HUES64 (cell line): ENCODE measurements around the gene EPB41L2.

Experiments
- H3K27ac ChIP-seq: 2 replicates; pipeline ENCODE4 v1.7.0; 2013; ENCODE audit warnings: low read depth, low read length, inconsistent platforms
- H3K27me3 ChIP-seq: 2 replicates; pipeline ENCODE4 v1.6.1; 2013; ENCODE audit warnings: mild to moderate bottlenecking, low read length; ENCODE audit not compliant: insufficient read depth
- H3K36me3 ChIP-seq: 2 replicates; pipeline ENCODE4 v1.6.1; 2013; ENCODE audit warnings: mild to moderate bottlenecking, low read length; ENCODE audit not compliant: insufficient read depth
- H3K4me1 ChIP-seq: 2 replicates; pipeline ENCODE4 v1.6.1; 2013; ENCODE audit warnings: mild to moderate bottlenecking, low read length, moderate library complexity; ENCODE audit not compliant: insufficient read depth
- H3K4me3 ChIP-seq: 2 replicates; pipeline ENCODE4 v1.5.1; 2013; ENCODE audit warnings: mild to moderate bottlenecking, low read length, moderate library complexity
- H3K9ac ChIP-seq: 2 replicates; pipeline ENCODE4 v1.6.1; 2013; ENCODE audit warnings: mild to moderate bottlenecking, low read depth, low read length
- H3K9me3 ChIP-seq: 2 replicates; pipeline ENCODE4 v1.6.1; 2013; ENCODE audit warnings: low read depth, low read length; ENCODE audit not compliant: insufficient read depth
- WGBS: fragments of 150-250, 120-280 bp; methylation state at CpG from one replicate; pipeline ENCODE4 v1.1.7; 2013; ENCODE audit warnings: missing lambda C conversion rate; 5-methylcytosine and 5-hydroxymethylcytosine counted together

The EPB41L2 gene

GRCh38 chr6:130973521-130974277, 89.3 kb downstream of the EPB41L2 start:
- Histone ChIP-seq H3K27me3 (no peaks in the 10 kb centered on the region), H3K36me3 (no peaks in the 10 kb centered on the region), H3K27ac (no peak overlapping the region), H3K4me1 (peaks cover 13% of the 10 kb centered on the region; the same call in 1 of the 2 replicates), H3K9me3 (no peaks in the 10 kb centered on the region), H3K9ac (no peak overlapping the region), H3K4me3 (no peak overlapping the region)
- 88% methylated on average over 3 of the region's 3 CpGs for WGBS

GRCh38 chr6:130971504-130971903, 91.5 kb downstream of the EPB41L2 start:
- no peak overlapping the region for H3K9ac ChIP-seq
- no peaks in the 10 kb centered on the region for H3K27me3 ChIP-seq
- 97% methylated on average over 3 of the region's 3 CpGs for WGBS
- H3K36me3 ChIP-seq = no peaks in the 10 kb centered on the region
- no peaks in the 10 kb centered on the region for H3K9me3 ChIP-seq
- H3K27ac ChIP-seq = no peak overlapping the region
- H3K4me1 ChIP-seq = peaks cover 29% of the 10 kb centered on the region
- no peak overlapping the region for H3K4me3 ChIP-seq

DNA sequence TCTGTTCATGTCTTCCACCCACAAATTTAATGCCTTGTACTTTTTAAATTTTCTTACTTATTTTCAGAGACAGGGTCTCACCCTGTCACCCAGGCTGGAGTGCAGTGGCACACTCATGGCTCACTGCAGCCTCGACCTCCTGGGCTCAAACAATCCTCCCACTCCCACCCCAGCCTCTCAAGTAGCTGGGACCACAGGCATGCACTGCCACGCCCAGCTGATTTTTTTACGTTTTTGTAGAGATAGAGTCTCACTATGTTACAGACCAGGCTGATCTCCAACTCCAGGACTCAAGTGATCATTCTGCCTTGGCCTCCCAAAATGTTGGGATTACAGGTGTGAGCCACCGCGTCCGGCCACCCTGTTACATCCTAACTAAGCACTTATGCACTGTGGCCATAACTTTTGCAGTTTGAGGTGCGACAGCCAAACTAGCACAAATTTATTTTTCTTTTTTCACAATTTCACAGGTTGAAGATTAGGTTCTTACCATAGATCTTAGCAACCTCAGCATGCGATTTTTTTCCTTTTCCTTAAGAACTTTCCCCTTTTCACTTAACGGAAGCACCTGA, 92.1 kb downstream of the EPB41L2 start:
- WGBS = 91% methylated on average over 9 of the region's 9 CpGs
- H3K36me3 ChIP-seq = no peaks in the 10 kb centered on the region
- no peaks in the 10 kb centered on the region for H3K9me3 ChIP-seq
- H3K27ac ChIP-seq = no peak overlapping the region
- H3K27me3 ChIP-seq = no peaks in the 10 kb centered on the region
- H3K4me1 ChIP-seq = peaks cover 35% of the 10 kb centered on the region
- H3K4me3 ChIP-seq = no peak overlapping the region
- H3K9ac ChIP-seq = no peak overlapping the region

GRCh38 chr6:130969791-130970491, 93.1 kb downstream of the EPB41L2 start:
- no peaks in the 10 kb centered on the region for H3K36me3 ChIP-seq
- peaks cover 39% of the 10 kb centered on the region for H3K4me1 ChIP-seq
- WGBS = 87% methylated on average over 8 of the region's 8 CpGs
- H3K9me3 ChIP-seq = no peaks in the 10 kb centered on the region
- no peak overlapping the region for H3K9ac ChIP-seq
- H3K27ac ChIP-seq = no peak overlapping the region
- H3K4me3 ChIP-seq = no peak overlapping the region
- H3K27me3 ChIP-seq = no peaks in the 10 kb centered on the region

DNA sequence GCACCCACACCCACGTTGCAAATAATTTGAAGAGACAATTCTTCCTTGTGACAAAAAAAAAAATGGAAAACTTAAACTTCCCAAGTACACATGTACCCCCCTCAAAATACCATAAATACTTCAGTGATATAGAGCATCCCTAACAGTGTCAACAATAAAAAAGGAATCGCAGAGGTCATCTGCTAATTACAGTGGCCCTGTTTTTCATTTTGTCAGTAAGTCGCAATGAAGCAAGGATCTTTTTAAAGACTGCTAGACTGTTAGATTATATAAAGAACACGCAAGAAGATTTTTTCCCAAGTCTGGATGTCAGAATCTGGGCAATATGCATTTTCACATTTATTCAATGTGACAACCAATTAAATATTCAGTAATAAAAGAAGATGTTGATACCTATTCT, 93.9 kb downstream of the EPB41L2 start:
- 94% methylated on average over 4 of the region's 4 CpGs for WGBS
- Histone ChIP-seq H3K9ac (no peak overlapping the region), H3K4me3 (no peak overlapping the region)

DNA sequence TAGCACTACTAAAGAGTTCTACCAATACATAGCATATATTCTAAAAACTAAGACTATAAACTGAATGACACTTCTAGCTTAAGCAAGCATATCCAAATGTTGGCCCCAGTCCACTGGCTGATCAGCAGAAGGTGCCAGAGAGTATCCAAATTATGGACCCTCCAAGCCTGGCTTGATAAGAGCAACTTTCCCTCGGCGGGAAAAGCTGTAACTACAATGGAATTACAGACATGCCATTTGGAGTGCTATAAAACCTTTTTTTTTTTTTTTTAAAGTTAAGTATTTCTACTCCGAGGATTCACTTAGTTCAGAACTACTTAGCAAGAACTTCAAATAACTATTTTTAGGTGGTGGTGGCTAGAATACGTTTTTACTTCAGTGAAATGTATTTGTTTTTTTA, 94.6 kb downstream of the EPB41L2 start:
- Histone ChIP-seq H3K9ac (no peak overlapping the region), H3K27ac (no peak overlapping the region), H3K36me3 (no peaks in the 10 kb centered on the region), H3K4me1 (peaks cover 35% of the 10 kb centered on the region), H3K9me3 (no peaks in the 10 kb centered on the region), H3K4me3 (no peak overlapping the region), H3K27me3 (no peaks in the 10 kb centered on the region)
- WGBS = 84% methylated on average over 3 of the region's 4 CpGs

More for the DNA sequence above, 93.9 kb downstream of the EPB41L2 start:
- Histone ChIP-seq H3K27me3 (no peaks in the 10 kb centered on the region), H3K4me1 (peaks cover 39% of the 10 kb centered on the region), H3K27ac (no peak overlapping the region), H3K36me3 (no peaks in the 10 kb centered on the region), H3K9me3 (no peaks in the 10 kb centered on the region)

GRCh38 chr6:130967502-130968445, 95.3 kb downstream of the EPB41L2 start:
- H3K36me3 ChIP-seq = no peaks in the 10 kb centered on the region
- H3K27me3 ChIP-seq = no peaks in the 10 kb centered on the region
- H3K4me1 ChIP-seq = peaks cover 35% of the 10 kb centered on the region
- no peak overlapping the region for H3K9ac ChIP-seq
- no peak overlapping the region for H3K27ac ChIP-seq
- H3K9me3 ChIP-seq = no peaks in the 10 kb centered on the region
- WGBS = 94% methylated on average over 7 of the region's 7 CpGs
- H3K4me3 ChIP-seq = no peak overlapping the region

- H3K4me3 ChIP-seq = no peak overlapping the region
- WGBS = 89% methylated on average over 5 of the region's 8 CpGs
- H3K27me3 ChIP-seq = no peaks in the 10 kb centered on the region
- no peak overlapping the region for H3K9ac ChIP-seq
- peaks cover 35% of the 10 kb centered on the region for H3K4me1 ChIP-seq
- no peaks in the 10 kb centered on the region for H3K9me3 ChIP-seq
- H3K27ac ChIP-seq = no peak overlapping the region
- H3K36me3 ChIP-seq = no peaks in the 10 kb centered on the region
Observed at GRCh38 chr6:130966344-130966980, 96.6 kb downstream of the EPB41L2 start.

- Histone ChIP-seq H3K4me3 (no peak overlapping the region), H3K27ac (no peak overlapping the region), H3K9ac (no peak overlapping the region), H3K36me3 (no peaks in the 10 kb centered on the region), H3K9me3 (no peaks in the 10 kb centered on the region), H3K27me3 (no peaks in the 10 kb centered on the region), H3K4me1 (peaks cover 35% of the 10 kb centered on the region)
Observed at GRCh38 chr6:130965656-130966055, 97.4 kb downstream of the EPB41L2 start.

GRCh38 chr6:130964808-130965604, 98.0 kb downstream of the EPB41L2 start:
- Histone ChIP-seq H3K4me3 (no peak overlapping the region), H3K27me3 (no peaks in the 10 kb centered on the region), H3K9me3 (no peaks in the 10 kb centered on the region), H3K4me1 (peaks cover 35% of the 10 kb centered on the region), H3K27ac (no peak overlapping the region), H3K36me3 (no peaks in the 10 kb centered on the region), H3K9ac (no peak overlapping the region)
- 85% methylated on average over 5 of the region's 5 CpGs for WGBS
